Measurements from ENCODE around the gene CAPN3.

The CAPN3 gene

GRCh38 chr15:42343596-42344232 is 15.6 kb upstream of the CAPN3 start:
- no peak overlapping the region for H3K4me3 Mint-ChIP-seq
- no peaks in the 10 kb centered on the region for H3K27me3 Mint-ChIP-seq
- no peak overlapping the region for H3K27ac Mint-ChIP-seq
- CTCF ChIA-PET = no interaction called here
- H3K4me1 Mint-ChIP-seq = peaks cover 10% of the 10 kb centered on the region
- DNase-seq = no peak
- peaks cover 24% of the 10 kb centered on the region for H3K36me3 Mint-ChIP-seq
- H3K9me3 Mint-ChIP-seq = no peaks in the 10 kb centered on the region

DNA sequence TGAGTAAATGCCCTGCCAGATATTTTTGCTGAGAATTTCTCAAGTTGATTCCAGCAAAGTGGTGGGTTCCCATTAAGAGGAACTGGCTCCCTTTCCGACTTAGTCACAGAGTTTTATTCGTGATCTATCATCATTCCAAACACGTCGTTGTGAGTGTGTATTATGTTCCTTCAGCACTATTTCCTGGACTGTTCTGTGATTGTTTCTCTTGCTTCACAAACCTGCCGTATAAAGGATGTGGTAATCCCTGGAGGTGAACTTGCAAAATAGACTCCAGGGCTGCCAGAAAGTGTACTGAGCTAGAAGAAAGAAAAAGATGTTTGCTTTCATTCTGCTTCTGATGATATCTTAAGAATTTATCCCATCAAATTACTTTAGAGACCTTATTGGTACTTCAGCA is 14.5 kb upstream of the CAPN3 start:
- Mint-ChIP-seq H3K4me3 (no peak overlapping the region), H3K9me3 (no peaks in the 10 kb centered on the region), H3K36me3 (peaks cover 23% of the 10 kb centered on the region), H3K4me1 (peaks cover 10% of the 10 kb centered on the region), H3K27ac (no peak overlapping the region), H3K27me3 (no peaks in the 10 kb centered on the region)
- DNase-seq = no peak
- CTCF ChIA-PET = no interaction called here

DNA sequence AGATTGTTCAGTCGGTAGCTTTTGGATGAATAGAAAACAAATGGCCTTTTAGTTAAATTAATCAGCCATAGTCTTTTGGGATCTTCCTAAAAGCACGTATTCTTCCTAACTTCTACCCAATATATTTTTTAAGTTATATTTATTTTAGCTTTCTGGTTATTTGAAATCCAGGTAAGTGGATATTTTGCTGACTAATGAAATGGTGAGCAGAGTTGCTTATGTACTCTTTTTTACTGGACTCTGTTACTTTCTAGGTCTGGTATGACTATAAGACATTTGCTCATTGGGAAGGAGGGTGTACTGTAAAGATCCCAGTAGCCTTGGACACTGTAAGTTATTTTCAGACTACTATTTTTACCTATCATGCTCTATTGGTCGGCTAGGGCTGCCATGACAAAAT is 13.8 kb upstream of the CAPN3 start:
- peaks cover 23% of the 10 kb centered on the region for H3K36me3 Mint-ChIP-seq
- no peak overlapping the region for H3K4me3 Mint-ChIP-seq
- no peak overlapping the region for H3K27ac Mint-ChIP-seq
- CTCF ChIA-PET = no interaction called here
- DNase-seq = no peak
- peaks cover 10% of the 10 kb centered on the region for H3K4me1 Mint-ChIP-seq
- no peaks in the 10 kb centered on the region for H3K9me3 Mint-ChIP-seq
- no peaks in the 10 kb centered on the region for H3K27me3 Mint-ChIP-seq

DNA sequence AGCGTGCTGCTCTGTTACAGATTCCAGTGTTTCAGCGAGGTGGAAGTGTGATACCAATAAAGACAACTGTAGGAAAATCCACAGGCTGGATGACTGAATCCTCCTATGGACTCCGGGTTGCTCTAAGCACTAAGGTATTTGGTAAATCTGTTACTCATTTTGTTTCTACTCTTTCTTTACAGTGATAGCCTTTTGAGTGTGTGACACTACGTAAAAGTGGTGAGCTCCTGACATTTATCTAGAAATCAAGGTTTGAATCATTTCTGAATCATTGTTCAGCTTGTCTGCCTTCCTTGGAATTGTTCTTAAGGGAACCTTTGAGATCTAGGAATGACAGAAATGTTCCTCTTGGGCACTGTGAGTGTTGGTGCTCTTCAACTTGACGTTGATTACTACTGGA is 11.2 kb upstream of the CAPN3 start:
- no peak for DNase-seq
- Mint-ChIP-seq H3K4me3 (no peak overlapping the region), H3K4me1 (peaks cover 10% of the 10 kb centered on the region), H3K9me3 (no peaks in the 10 kb centered on the region), H3K27me3 (no peaks in the 10 kb centered on the region), H3K27ac (no peak overlapping the region), H3K36me3 (peaks cover 36% of the 10 kb centered on the region)
- CTCF ChIA-PET = no interaction called here

DNA sequence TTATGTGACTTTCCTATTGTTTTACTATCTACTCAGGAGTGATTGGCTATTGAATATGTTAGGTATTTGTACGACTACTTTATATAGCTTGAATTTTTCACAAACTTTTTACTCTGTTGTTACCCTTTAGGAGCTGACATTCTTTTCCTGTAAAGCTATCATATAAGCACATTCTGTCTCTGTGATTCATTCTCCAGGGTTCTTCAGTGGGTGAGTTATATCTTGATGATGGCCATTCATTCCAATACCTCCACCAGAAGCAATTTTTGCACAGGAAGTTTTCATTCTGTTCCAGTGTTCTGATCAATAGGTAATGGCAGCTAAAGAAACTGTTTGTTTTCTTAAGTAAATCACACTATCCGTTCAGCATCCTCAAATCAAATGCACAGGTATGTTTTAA is 10.1 kb upstream of the CAPN3 start:
- no peaks in the 10 kb centered on the region for H3K9me3 Mint-ChIP-seq
- H3K27me3 Mint-ChIP-seq = no peaks in the 10 kb centered on the region
- DNase-seq = no peak
- peaks cover 10% of the 10 kb centered on the region for H3K4me1 Mint-ChIP-seq
- no peak overlapping the region for H3K27ac Mint-ChIP-seq
- CTCF ChIA-PET = no interaction called here
- H3K36me3 Mint-ChIP-seq = peaks cover 30% of the 10 kb centered on the region
- no peak overlapping the region for H3K4me3 Mint-ChIP-seq

GRCh38 chr15:42352401-42352800 is 6.9 kb upstream of the CAPN3 start:
- peaks cover 17% of the 10 kb centered on the region for H3K36me3 Mint-ChIP-seq
- DNase-seq = no peak
- H3K4me3 Mint-ChIP-seq = no peak overlapping the region
- no peaks in the 10 kb centered on the region for H3K27me3 Mint-ChIP-seq
- no peaks in the 10 kb centered on the region for H3K4me1 Mint-ChIP-seq
- no peaks in the 10 kb centered on the region for H3K9me3 Mint-ChIP-seq
- CTCF ChIA-PET = no interaction called here
- no peak overlapping the region for H3K27ac Mint-ChIP-seq

DNA sequence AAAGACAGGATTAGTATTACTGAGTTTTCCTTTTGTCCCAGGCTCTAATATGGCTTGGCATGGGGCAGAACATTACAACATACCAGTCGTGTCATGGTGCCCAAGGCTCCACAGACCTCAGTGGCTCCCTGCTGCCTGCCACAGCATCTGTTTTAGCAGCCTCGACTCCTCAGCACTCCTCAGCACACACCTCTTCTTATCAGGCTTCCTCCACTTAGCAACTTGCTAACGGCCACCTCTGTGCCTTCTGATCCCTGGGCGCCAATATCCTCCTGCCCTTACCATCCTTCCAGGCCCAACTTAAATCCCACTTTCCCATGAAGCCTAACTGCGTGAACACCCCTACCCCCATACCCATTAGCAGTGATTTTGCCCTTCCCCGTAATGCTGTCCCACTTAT is 6.2 kb upstream of the CAPN3 start:
- DNase-seq = no peak
- Mint-ChIP-seq H3K4me3 (no peak overlapping the region), H3K9me3 (no peaks in the 10 kb centered on the region), H3K4me1 (no peaks in the 10 kb centered on the region), H3K27ac (no peak overlapping the region), H3K27me3 (no peaks in the 10 kb centered on the region), H3K36me3 (peaks cover 17% of the 10 kb centered on the region)
- CTCF ChIA-PET = no interaction called here

- Mint-ChIP-seq H3K27me3 (no peaks in the 10 kb centered on the region), H3K4me1 (no peaks in the 10 kb centered on the region), H3K4me3 (no peak overlapping the region), H3K9me3 (no peaks in the 10 kb centered on the region), H3K27ac (no peak overlapping the region), H3K36me3 (peaks cover 17% of the 10 kb centered on the region)
- DNase-seq = no peak
- CTCF ChIA-PET = no interaction called here
These were observed 4.5 kb upstream of the CAPN3 start for GRCh38 chr15:42354824-42355223.

- no peak overlapping the region for H3K4me3 Mint-ChIP-seq
- CTCF ChIA-PET = no interaction called here
- H3K36me3 Mint-ChIP-seq = peaks cover 15% of the 10 kb centered on the region
These were observed 4.0 kb upstream of the CAPN3 start for GRCh38 chr15:42355291-42355690.

DNA sequence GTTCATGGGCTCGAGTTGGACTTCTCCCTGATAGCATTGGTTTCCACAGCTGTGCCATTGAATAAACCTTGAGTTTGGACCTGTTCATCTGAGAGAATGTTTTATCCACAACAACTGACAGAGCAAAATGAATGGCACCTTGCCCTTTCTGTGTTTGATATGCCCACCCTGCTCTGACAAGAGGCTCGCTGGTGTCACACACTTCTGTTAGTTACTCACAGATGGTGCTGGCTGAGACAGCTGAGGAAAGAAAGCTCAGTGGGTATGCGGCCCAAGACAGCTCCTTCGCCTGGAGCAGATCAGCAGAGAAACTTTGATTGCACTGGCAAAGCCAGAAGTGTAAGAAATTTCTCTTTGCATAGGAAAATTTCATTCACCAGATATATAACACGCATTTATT is 2.5 kb upstream of the CAPN3 start:
- no peak overlapping the region for H3K27ac Mint-ChIP-seq
- H3K27me3 Mint-ChIP-seq = no peaks in the 10 kb centered on the region
- DNase-seq = no peak
- H3K4me3 Mint-ChIP-seq = no peak overlapping the region
- H3K4me1 Mint-ChIP-seq = peaks cover 4% of the 10 kb centered on the region
- CTCF ChIA-PET = no interaction called here
- no peaks in the 10 kb centered on the region for H3K9me3 Mint-ChIP-seq
- peaks cover 6% of the 10 kb centered on the region for H3K36me3 Mint-ChIP-seq

More at GRCh38 chr15:42355291-42355690, 4.0 kb upstream of the CAPN3 start:
- Mint-ChIP-seq H3K27ac (no peak overlapping the region), H3K9me3 (no peaks in the 10 kb centered on the region), H3K27me3 (no peaks in the 10 kb centered on the region), H3K4me1 (no peaks in the 10 kb centered on the region)
- DNase-seq = no peak

DNA sequence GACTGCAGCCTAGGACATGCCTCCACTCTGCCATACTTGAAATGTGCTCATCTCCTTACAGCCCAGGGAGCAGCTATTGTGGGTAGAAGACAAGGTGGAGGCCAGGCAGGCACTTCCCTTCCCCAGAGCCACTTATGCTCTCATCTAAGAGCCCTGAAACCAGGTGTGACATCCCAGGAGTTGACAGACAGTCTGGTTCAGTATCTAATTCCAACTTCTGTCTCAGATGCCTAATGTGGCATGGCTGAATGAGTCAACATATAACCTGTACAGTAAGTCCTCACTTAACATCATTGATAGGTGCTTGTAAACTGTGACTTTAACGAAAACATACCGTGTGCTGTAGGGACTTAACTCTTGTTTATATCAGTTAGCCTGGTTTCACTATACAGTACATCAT is 1.2 kb upstream of the CAPN3 start:
- Mint-ChIP-seq H3K9me3 (no peaks in the 10 kb centered on the region), H3K36me3 (no peaks in the 10 kb centered on the region), H3K27ac (no peak overlapping the region), H3K4me1 (peaks cover 4% of the 10 kb centered on the region), H3K27me3 (no peaks in the 10 kb centered on the region), H3K4me3 (no peak overlapping the region)
- CTCF ChIA-PET = no interaction called here
- no peak for DNase-seq

- no peak overlapping the region for H3K4me3 Mint-ChIP-seq
- no peak for DNase-seq
- CTCF ChIA-PET = interaction anchor here (1.2 kb wide), 1 partner anchor 11 kb away, joined by 3 read pairs; no protein-coding TSS in a partner anchor
- no peak overlapping the region for H3K27ac Mint-ChIP-seq
- no peaks in the 10 kb centered on the region for H3K36me3 Mint-ChIP-seq
- no peaks in the 10 kb centered on the region for H3K27me3 Mint-ChIP-seq
- H3K4me1 Mint-ChIP-seq = peaks cover 4% of the 10 kb centered on the region
- H3K9me3 Mint-ChIP-seq = no peaks in the 10 kb centered on the region
These were observed 684 bp downstream of the CAPN3 start for GRCh38 chr15:42359985-42360384.

DNA sequence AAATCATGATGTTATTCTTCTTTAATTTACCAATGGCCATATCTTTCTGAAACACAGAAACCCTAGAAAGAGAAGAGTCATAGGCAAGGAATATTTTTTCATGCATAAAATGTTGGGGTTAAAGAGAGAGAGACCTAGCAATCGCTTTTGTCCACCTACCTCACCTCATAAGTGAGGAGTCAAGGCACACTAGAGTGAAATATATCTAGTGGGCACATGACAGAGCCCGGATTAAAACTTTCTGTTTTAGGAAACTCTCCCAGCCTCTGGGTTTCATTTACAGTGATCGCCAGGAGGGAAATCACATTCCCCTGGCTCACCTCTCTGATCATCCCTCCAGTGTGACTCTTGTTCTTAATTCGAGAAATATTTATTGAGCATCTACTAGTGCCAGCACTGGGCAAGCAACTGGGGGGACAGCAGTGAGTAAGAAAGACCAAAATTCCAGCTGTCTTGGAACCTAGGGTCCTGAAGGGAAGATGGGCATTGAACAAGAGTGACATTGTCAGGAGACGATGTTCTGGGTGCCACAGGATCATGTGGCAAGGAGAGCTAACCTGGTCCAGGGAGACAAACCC is 1.3 kb downstream of the CAPN3 start:
- peaks cover 4% of the 10 kb centered on the region for H3K4me1 Mint-ChIP-seq
- no peaks in the 10 kb centered on the region for H3K27me3 Mint-ChIP-seq

DNA sequence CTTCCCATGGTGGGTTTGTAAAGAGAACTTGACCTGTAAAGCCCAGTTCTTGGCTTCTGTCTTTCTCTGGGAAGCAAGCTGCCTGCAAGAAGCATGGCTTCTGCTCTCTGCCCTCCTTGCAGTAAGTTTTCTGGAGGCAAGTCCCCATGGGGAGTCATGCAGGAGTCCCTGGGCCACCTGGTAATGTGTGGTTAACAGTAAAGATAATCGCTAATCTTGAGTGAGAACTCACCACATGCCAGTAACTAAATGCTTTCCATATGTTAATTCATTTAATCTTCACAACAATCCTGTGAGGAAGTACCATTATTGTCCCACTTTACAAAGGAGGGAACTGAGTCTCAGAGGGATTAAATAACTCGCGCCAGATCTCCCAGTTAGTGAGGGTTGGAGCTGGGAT is 4.2 kb downstream of the CAPN3 start:
- Mint-ChIP-seq H3K27ac (no peak overlapping the region), H3K9me3 (no peaks in the 10 kb centered on the region), H3K4me1 (peaks cover 4% of the 10 kb centered on the region), H3K36me3 (no peaks in the 10 kb centered on the region), H3K27me3 (no peaks in the 10 kb centered on the region), H3K4me3 (no peak overlapping the region)
- DNase-seq = no peak
- CTCF ChIA-PET = no interaction called here

More for the DNA sequence above, 1.3 kb downstream of the CAPN3 start:
- CTCF ChIA-PET = interaction anchor here (0.6 kb wide), 1 partner anchor 334 kb away, joined by 3 read pairs; no protein-coding TSS in a partner anchor
- no peaks in the 10 kb centered on the region for H3K9me3 Mint-ChIP-seq
- no peak overlapping the region for H3K4me3 Mint-ChIP-seq
- H3K27ac Mint-ChIP-seq = no peak overlapping the region
- no peak for DNase-seq
- no peaks in the 10 kb centered on the region for H3K36me3 Mint-ChIP-seq

DNA sequence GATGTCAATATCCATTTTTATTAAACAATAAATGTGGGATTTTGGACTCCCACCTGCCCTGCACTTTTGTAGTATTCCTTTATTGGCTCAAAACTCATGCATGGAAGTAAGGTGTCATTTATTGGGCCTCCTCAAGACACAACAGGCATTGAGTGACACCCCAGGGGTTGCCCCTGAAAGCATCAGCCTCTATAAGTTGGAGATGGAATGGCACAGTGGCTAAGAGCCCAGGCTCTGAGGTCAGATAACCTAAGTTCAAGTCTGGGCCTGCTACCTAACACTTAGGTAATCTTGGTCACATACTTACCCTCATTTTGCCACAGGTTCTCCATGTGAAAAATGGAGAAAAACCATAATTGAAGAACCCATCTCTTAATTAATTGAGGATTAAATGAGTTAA is 4.6 kb downstream of the CAPN3 start:
- H3K9me3 Mint-ChIP-seq = no peaks in the 10 kb centered on the region
- H3K27me3 Mint-ChIP-seq = no peaks in the 10 kb centered on the region
- no peaks in the 10 kb centered on the region for H3K36me3 Mint-ChIP-seq
- no peak overlapping the region for H3K4me3 Mint-ChIP-seq
- no peak overlapping the region for H3K27ac Mint-ChIP-seq
- CTCF ChIA-PET = no interaction called here
- H3K4me1 Mint-ChIP-seq = peaks cover 4% of the 10 kb centered on the region
- no peak for DNase-seq
